NCI-H128 (cell line): ENCODE data around the gene PTPRN2.
A peak's percentile ranks its signal among the peaks of the same experiment; 100 is the strongest.
"Not testable (repeated sequence)": the region's sequence is repeated elsewhere in the genome, so short reads cannot be mapped to it uniquely, and the experiment has no call there.

Source experiments
- DNase-seq: peaks from one replicate; lab custom pipeline; 2025; ENCODE audit not compliant: unreplicated experiment; lab: John Stamatoyannopoulos, UW

Gene PTPRN2

GRCh38 chr7:158391141-158391540 is 196.5 kb downstream of the PTPRN2 start:
- no peak for DNase-seq

GRCh38 chr7:158390460-158390859 is 197.2 kb downstream of the PTPRN2 start:
- no peak for DNase-seq

- DNase-seq = no peak
Measured at GRCh38 chr7:158389514-158390425, 197.9 kb downstream of the PTPRN2 start.

- no peak for DNase-seq
Measured at GRCh38 chr7:158388928-158389327, 198.7 kb downstream of the PTPRN2 start.

GRCh38 chr7:158388072-158388471 is 199.6 kb downstream of the PTPRN2 start:
- DNase-seq = no peak

GRCh38 chr7:158387546-158387891 is 200.1 kb downstream of the PTPRN2 start:
- no peak for DNase-seq

GRCh38 chr7:158386866-158387545 is 200.6 kb downstream of the PTPRN2 start:
- no peak for DNase-seq

- DNase-seq = no peak
Measured at GRCh38 chr7:158386355-158386618, 201.3 kb downstream of the PTPRN2 start.

- DNase-seq = not testable (repeated sequence)
Measured at GRCh38 chr7:158385496-158386354, 201.9 kb downstream of the PTPRN2 start.

- peak; percentile 41 for DNase-seq
Measured at GRCh38 chr7:158384746-158385145, 202.9 kb downstream of the PTPRN2 start.

GRCh38 chr7:158383665-158384064 is 204.0 kb downstream of the PTPRN2 start:
- DNase-seq = no peak

- DNase-seq = no peak
Measured at GRCh38 chr7:158382363-158383254, 205.0 kb downstream of the PTPRN2 start.

GRCh38 chr7:158381956-158382355 is 205.7 kb downstream of the PTPRN2 start:
- no peak for DNase-seq

- no peak for DNase-seq
Measured at GRCh38 chr7:158378978-158379377, 208.6 kb downstream of the PTPRN2 start.

- no peak for DNase-seq
Measured at GRCh38 chr7:158377800-158378623, 209.6 kb downstream of the PTPRN2 start.

GRCh38 chr7:158376839-158377186 is 210.8 kb downstream of the PTPRN2 start:
- DNase-seq = not testable (repeated sequence)

- not testable (repeated sequence) for DNase-seq
Measured at GRCh38 chr7:158376146-158376838, 211.3 kb downstream of the PTPRN2 start.

- DNase-seq = no peak
Measured at GRCh38 chr7:158375034-158375433, 212.6 kb downstream of the PTPRN2 start.

GRCh38 chr7:158374586-158374985 is 213.0 kb downstream of the PTPRN2 start:
- no peak for DNase-seq
